Stimulated activated CD8-positive, alpha-beta memory T cell treated with anti-CD3 and anti-CD28 coated beads, Interleukin-2, amount 100 ng/mL, for 48 hours (primary cell): Measurements from ENCODE around the gene ATP1A2.

ENCODE experiments used
- DNase-seq, 2 donors: peaks; one replicate each; pipeline ENCODE4 v3.0.0-alpha.2; 2020; ENCODE audit warnings: low read depth in 2 of 2

ATP1A2 gene

DNA sequence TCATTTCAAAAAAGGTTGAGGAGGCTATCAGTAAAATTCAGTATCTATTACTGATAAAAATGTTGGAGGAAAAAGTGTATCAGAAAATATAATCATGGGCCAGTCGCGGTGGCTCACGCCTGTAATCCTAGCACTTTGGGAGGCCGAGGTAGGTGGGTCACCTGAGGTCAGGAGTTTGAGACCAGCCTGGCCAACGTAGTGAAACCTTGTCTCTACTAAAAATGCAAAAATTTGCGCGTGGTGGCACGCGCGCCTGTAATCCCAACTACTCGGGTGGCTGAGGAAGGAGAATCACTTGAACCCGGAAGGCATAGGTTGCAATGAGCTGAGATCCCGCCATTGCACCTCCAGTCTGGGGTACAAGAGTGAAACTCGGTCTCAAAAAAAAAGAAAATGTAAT lies 30.5 kb downstream of the ATP1A2 start:
- no peak for DNase-seq

GRCh38 chr1:160148121-160148520 lies 32.6 kb downstream of the ATP1A2 start:
- DNase-seq = no peak

- DNase-seq = no peak
Observed at GRCh38 chr1:160149233-160149632, 33.7 kb downstream of the ATP1A2 start.

GRCh38 chr1:160149716-160150115 lies 34.2 kb downstream of the ATP1A2 start:
- no peak for DNase-seq

DNA sequence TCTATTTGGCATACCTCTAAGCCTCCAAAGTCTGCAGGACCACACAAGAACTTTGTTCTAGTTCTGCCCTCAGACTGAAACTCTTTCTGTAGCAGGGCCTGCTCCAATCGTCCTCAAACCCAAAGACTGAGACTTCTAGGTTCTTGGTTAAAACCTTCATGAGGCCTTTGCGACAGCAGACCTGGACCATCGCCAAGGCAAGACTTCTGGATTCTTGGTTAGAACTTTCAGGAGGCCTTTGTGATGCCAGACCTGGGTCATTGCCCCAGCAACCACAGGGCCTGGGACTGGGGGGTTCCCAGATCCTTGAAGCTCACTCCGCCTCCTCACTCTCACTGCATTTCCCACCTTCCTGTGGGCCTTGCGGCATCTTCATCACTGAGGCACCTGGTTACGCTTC lies 35.7 kb downstream of the ATP1A2 start, which contains the start of gene ATP1A4:
TSS of gene ATP1A4 (plus strand) at position 301 of the 400 bp plus-strand sequence. CDS start 438 bp downstream, outside the sequence.
- no peak for DNase-seq

GRCh38 chr1:160154790-160155189 lies 39.2 kb downstream of the ATP1A2 start:
- no peak for DNase-seq

- DNase-seq = no peak
Observed at GRCh38 chr1:160156361-160156760, 40.8 kb downstream of the ATP1A2 start.

GRCh38 chr1:160157174-160157573 lies 41.6 kb downstream of the ATP1A2 start:
- DNase-seq = no peak

DNA sequence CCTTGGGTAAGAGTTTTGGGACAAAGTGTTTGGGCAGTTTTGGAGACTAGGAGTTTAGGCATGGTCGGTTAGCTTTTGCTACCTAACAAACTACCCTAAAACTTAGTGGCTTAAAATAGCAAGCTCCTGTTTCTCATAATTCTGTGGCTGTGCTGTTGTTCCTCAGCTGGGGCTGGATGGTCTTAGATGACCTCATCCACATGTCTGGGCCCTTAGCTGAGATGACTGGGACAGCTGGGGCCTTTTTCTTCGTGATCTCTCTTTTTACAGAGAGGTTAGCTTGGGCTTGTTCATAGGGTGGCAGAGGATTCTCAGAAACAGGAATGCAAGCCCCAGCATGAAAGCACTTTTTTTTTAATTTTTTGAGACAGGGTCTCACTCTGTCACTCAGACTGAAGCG lies 42.5 kb downstream of the ATP1A2 start:
- DNase-seq = no peak

GRCh38 chr1:160158534-160158933 lies 43.0 kb downstream of the ATP1A2 start:
- DNase-seq = no peak

DNA sequence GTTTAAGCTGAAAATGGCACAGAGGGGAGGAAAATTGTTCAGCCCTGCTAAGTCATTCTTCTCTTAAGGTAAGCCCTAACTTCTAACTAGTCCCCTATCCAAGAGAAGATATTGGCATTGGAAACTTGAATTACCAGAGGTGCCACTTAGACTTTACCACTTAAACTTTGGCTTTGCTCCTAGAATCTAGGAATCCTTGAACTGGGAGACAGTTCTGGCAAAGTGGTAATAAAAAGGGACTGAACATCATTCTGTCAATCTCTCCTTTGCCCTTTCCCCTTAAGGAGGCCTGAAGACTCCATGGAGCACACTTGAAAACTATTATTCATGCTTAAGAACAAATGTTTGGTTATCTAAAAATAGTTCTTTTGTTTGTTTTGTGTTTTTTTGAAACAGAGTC lies 44.3 kb downstream of the ATP1A2 start:
- DNase-seq = no peak

DNA sequence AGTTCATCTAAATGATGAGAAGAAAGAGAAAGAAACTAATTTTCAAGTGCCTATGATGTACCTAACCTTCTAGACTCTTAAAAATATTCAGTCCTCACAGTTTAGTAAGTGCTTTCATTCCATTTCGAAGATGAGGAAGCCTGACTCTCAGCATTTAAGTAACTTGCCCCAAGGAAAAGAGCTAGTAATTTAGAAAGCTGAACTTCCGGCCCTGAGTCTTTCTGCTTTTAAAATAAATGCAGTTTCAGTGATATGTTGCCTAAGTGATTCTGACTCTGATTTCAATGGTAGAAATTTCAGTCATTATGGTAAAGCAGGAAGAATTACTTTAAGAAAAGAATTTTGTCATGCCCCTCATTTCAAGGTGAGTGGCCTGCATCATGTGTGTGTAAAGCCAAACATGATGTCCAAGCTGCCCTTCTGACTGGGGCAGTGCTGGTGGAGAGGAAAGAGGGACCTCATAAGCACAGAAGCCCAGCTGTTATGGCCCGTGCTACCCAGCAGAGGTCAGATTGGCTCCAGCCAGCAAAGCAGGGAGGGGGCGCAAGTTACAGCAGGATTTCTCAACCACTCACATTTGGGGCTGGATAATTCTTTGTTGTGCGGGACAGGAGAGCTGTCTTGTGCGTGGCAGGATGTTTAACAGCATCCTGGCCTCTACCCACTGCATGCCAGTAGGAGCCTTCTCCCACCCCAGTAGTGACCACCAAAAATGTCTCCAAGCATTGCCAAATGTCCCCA lies 46.6 kb downstream of the ATP1A2 start:
- no peak for DNase-seq

GRCh38 chr1:160162931-160163330 lies 47.4 kb downstream of the ATP1A2 start:
- no peak for DNase-seq

DNA sequence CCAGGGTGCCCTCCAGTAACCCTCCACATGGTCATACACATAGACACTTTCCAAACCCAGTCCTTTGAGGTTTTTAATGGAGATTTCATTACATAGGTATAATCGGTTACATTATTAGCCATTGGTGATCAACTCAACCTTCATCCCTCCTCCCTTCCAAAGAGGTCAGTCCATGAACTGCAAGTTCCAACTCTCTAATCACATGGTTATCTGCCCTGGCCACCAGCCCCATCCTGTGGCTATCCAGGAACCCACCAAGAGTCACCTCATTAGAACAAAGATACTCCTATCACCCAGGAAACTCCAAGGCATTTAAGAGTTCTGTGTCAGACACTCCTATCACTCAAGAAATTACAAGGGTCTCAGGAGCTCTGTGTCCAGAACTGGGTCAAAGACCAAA lies 48.1 kb downstream of the ATP1A2 start:
- no peak for DNase-seq

GRCh38 chr1:160164121-160164520 lies 48.6 kb downstream of the ATP1A2 start:
- DNase-seq = no peak

DNA sequence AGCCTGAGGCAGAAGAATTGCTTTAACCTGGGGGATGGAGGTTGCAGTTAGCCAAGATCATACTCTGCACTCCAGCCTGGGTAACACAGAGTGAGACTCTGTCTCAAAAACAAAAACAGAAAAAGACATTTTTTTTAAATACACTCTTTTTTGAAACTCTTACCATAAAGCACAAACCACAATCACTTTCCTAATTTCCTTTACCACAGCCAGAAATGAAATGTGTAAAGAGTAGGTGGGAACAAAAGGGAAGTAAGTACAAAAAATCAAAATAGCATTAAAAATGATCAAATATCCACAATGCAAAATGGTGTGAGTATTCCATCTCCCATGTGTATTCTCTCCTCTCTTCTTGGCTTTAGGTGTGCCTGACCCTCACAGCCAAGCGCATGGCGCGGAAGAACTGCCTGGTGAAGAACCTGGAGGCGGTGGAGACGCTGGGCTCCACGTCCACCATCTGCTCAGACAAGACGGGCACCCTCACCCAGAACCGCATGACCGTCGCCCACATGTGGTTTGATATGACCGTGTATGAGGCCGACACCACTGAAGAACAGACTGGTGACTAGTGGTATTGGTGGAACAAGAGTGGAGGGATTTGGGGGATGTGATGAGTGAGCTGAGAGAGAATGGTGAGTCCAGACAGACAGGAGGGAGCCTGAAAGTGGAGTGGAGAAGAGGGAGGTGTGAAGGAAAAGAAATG lies 50.8 kb downstream of the ATP1A2 start:
- DNase-seq = no peak

- DNase-seq = no peak
Observed at GRCh38 chr1:160167056-160167455, 51.5 kb downstream of the ATP1A2 start.

DNA sequence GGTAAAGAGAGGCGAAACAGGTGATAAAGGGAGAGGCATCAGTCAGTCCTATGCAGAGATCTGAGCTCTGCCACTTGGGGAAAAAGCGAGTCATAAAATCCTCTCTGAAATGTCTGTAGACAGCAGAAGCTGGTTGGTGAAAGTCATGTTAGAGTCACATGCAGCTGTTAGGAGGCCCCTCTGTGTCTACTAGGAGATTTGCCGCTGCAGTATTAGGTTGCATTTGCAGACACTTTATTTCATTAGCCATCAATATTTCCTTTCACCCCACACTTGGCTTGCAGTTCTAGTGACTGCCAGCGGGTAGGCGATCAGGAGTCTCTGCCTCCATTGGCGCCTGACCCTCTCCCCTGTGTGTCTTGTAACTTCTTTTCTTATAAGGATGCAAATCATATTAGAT lies 52.0 kb downstream of the ATP1A2 start:
- DNase-seq = no peak

DNA sequence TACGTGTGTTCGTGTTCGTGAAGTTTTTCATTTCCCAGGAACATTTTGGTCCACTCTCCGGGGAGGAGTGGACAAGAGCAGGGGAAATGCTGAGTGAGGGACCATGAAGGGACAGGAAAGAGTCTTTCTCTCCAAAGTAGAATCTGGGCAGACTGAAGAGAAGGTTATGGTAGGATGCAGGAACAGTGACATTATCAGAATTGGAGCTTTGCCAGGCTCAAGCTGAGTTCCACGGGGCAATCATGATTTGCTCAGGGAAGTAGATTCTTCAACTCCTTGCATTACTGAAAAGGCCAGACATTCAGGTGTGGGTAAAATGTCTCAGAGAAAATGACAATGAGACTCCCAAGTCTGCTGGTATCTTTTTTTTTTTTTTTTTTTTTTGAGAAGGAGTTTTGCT lies 52.5 kb downstream of the ATP1A2 start:
- no peak for DNase-seq

DNA sequence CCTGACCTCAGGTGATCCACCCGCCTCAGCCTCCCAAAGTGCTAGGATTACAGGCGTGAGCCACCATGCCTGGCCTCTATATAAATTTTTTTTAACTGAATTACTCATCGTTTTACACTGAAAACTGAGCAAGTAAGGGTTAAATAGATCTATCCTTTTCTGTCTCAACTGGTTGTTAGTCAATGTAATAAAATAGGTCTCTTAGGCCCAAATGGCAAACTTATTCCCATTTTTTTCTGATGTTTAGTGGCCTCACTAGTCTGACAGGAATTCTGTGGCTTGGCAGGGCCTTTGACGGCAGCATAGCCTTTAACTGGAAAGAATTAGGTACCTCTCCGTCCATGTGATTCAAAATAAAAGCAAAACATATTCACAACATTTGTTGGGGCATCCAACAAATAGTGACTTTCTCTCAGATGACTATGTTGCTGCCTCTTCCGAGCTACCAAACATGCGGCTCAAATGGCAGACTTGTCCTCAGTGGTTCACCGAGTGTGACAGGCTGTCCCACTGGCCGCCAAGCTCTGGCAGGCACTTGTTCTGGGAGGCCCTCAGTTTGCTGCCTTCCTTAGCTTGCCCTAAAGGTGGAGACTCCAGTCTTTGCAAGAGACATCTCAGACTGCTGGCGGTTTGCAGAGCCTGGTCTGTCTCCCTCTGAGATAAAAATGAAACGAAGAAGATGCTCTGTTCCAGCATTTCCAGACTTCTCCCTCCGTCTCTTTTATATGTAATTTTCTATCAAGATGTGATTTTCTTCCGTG lies 53.2 kb downstream of the ATP1A2 start:
- DNase-seq = no peak

DNA sequence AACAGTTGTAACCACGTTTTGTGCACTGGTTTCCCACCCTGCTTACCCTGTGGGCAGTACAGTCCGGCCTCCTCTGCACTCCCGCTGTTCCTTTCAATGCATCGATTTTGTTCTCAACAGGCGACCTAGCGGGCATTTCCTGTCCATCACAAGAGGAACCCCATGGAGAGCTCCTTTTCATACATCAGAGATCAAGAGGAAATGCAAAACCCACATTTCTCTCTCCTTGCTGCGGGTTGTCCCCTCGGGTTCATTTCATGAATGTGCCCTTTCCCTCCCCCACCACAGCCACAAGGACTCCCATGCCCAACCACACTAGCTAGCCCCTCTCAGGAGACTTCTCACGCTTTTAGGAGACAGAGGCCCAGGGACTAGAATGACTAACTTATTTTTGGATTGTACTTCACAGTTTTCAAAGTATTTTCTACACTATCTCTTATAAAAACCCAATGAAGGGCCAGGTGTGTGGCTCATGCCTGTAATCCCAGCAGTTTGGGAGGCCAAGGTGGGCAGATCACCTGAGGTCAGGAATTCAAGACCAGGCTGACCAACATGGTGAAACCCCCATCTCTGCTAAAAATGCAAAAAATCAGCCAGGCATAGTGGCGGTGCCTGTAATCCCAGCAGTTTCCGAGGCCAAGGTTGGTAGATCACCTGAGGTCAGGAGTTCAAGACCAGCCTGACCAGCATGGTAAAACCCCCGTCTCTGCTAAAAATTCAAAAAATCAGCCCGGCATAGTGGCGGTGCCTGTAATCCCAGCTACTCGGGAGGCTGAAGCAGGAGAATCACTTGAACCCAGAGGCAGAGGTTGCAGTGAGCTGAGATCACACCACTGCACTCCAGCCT lies 54.2 kb downstream of the ATP1A2 start:
- peak in 1 of 2 donors; percentile 23 for DNase-seq

DNA sequence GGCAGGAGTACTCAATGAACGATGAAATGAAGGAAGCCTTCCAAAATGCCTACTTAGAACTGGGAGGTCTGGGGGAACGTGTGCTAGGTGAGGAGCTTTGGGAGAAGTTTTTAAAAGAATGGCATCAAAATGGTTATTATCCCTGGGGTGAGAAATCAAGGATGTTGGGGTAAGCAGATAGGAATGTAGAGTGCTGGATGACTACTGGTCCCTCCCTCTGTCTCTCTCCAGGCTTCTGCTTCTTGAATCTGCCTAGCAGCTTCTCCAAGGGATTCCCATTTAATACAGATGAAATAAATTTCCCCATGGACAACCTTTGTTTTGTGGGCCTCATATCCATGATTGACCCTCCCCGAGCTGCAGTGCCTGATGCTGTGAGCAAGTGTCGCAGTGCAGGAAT lies 55.8 kb downstream of the ATP1A2 start:
- no peak for DNase-seq
